CD14-positive monocyte (primary cell): ENCODE data around the gene ACVR1B. TPM values are rescaled to one million over a fixed set of nuclear protein-coding genes. Genes with fewer than 3 reads are reported as not detected.

Experiments used
- DNase-seq, 3 donors: peaks; one replicate each; pipeline ENCODE4 v3.0.0-alpha.2; 2011 to 2022
- H2AFZ ChIP-seq: 2 replicates; pipeline ENCODE4 v1.6.0; 2012; ENCODE audit warnings: mild to moderate bottlenecking, low read depth, low read length, inconsistent platforms; ENCODE audit not compliant: insufficient read depth, poor library complexity, severe bottlenecking
- H3K27ac ChIP-seq, 2 donors: 1 replicate in 1 of 2; 2 replicates in 1 of 2; pipeline ENCODE4 v1.5.1; 2012 to 2013; ENCODE audit warnings: low read length in 2 of 2, control low read depth in 1 of 2, inconsistent platforms in 1 of 2, low read depth in 1 of 2, mild to moderate bottlenecking in 1 of 2
- H3K27me3 ChIP-seq, 2 donors: one replicate each; pipeline versions ENCODE4 v1.6.0 to v1.6.1; 2011 to 2013; ENCODE audit warnings: low read length in 2 of 2; ENCODE audit not compliant: control insufficient read depth in 2 of 2, insufficient read depth in 2 of 2
- H3K36me3 ChIP-seq, 2 donors: replicated peaks in 1 of 2; 1 replicate in 1 of 2; 2 replicates in 1 of 2; pipeline versions ENCODE4 v1.5.1 to v1.6.1; 2012 to 2013; ENCODE audit warnings: low read length in 2 of 2, control low read depth in 1 of 2, inconsistent platforms in 1 of 2, mild to moderate bottlenecking in 1 of 2; ENCODE audit not compliant: insufficient read depth in 2 of 2, control insufficient read depth in 1 of 2
- H3K4me1 ChIP-seq, 2 donors: 1 replicate in 1 of 2; 2 replicates in 1 of 2; pipeline versions ENCODE4 v1.5.1 to v1.6.1; 2012 to 2013; ENCODE audit warnings: low read length in 2 of 2, control low read depth in 1 of 2, inconsistent platforms in 1 of 2, mild to moderate bottlenecking in 1 of 2, moderate library complexity in 1 of 2; ENCODE audit not compliant: insufficient read depth in 2 of 2, control insufficient read depth in 1 of 2
- H3K4me2 ChIP-seq: replicated peaks from 2 replicates; pipeline ENCODE3; 2012; ENCODE audit warnings: low read length, moderate library complexity, mild to moderate bottlenecking; ENCODE audit not compliant: poor library complexity, severe bottlenecking; ENCODE audit errors: extremely low read depth
- H3K4me3 ChIP-seq, 3 experiments: fragments of 200-600 bp in 1 of 3; sonication (generic) in 1 of 3; replicated peaks in 1 of 3; 1 replicate in 2 of 3; 2 replicates in 1 of 3; pipeline ENCODE4 v1.5.1; 2011 to 2013; ENCODE audit warnings: low read length in 3 of 3, mild to moderate bottlenecking in 3 of 3, control low read depth in 2 of 3, low read depth in 2 of 3, inconsistent platforms in 1 of 3, moderate library complexity in 1 of 3
- H3K79me2 ChIP-seq: 2 replicates; pipeline ENCODE4 v1.6.0; 2012; ENCODE audit warnings: mild to moderate bottlenecking, control low read depth, inconsistent platforms, low read length, moderate library complexity; ENCODE audit not compliant: insufficient read depth
- H3K9ac ChIP-seq: 2 replicates; pipeline ENCODE4 v1.6.0; 2017; ENCODE audit warnings: low read length, mild to moderate bottlenecking; ENCODE audit not compliant: insufficient read depth, poor library complexity, severe bottlenecking
- H3K9me3 ChIP-seq, 2 donors: replicated peaks in 1 of 2; 1 replicate in 1 of 2; 2 replicates in 1 of 2; pipeline versions ENCODE4 v1.5.1 to v1.6.1; 2012 to 2013; ENCODE audit warnings: low read length in 2 of 2, control low read depth in 1 of 2; ENCODE audit not compliant: control insufficient read depth in 1 of 2, insufficient read depth in 1 of 2
- H4K20me1 ChIP-seq: 2 replicates; pipeline ENCODE4 v1.6.0; 2012; ENCODE audit warnings: mild to moderate bottlenecking, low read length, control low read depth, moderate library complexity; ENCODE audit not compliant: insufficient read depth
- H3K27ac Mint-ChIP-seq, 7 donors: one replicate each; pipeline ENCODE4 v1.8.0; 2020; ENCODE audit warnings: mild to moderate bottlenecking in 7 of 7, mixed read lengths in 7 of 7, moderate library complexity in 6 of 7, inconsistent platforms in 2 of 7
- H3K27me3 Mint-ChIP-seq, 3 donors: one replicate each; pipeline ENCODE4 v1.8.0; 2021 to 2022; ENCODE audit warnings: low read depth in 3 of 3, mild to moderate bottlenecking in 3 of 3, mixed read lengths in 3 of 3, moderate library complexity in 3 of 3, inconsistent platforms in 1 of 3
- H3K36me3 Mint-ChIP-seq, 2 donors: one replicate each; pipeline ENCODE4 v1.8.0; 2020; ENCODE audit warnings: mixed read lengths in 2 of 2, inconsistent platforms in 1 of 2, mild to moderate bottlenecking in 1 of 2
- H3K4me1 Mint-ChIP-seq: one replicate; pipeline ENCODE4 v1.8.0; 2020; ENCODE audit warnings: mild to moderate bottlenecking, mixed read lengths
- H3K4me3 Mint-ChIP-seq, 2 donors: one replicate each; pipeline ENCODE4 v1.8.0; 2020; ENCODE audit warnings: mild to moderate bottlenecking in 2 of 2, mixed read lengths in 2 of 2, moderate library complexity in 1 of 2
- H3K9me3 Mint-ChIP-seq, 7 donors: one replicate each; pipeline ENCODE4 v1.8.0; 2020 to 2022; ENCODE audit warnings: mixed read lengths in 7 of 7, mild to moderate bottlenecking in 6 of 7, moderate library complexity in 6 of 7, inconsistent platforms in 2 of 7
- WGBS: methylation state at CpG from one replicate; pipeline ENCODE4 v1.1.5; 2013; ENCODE audit warnings: missing lambda C conversion rate; ENCODE audit not compliant: insufficient coverage; 5-methylcytosine and 5-hydroxymethylcytosine counted together
- intact Hi-C, 2 donors: fragments of 100-400 bp; cut with micrococcal nuclease; formaldehyde crosslinking; loops; one replicate each; pipeline versions ENCODE4 v1.15.0 to v1.15.1; 2023
- polyA plus RNA-seq, 3 donors: library from polyadenylated mRNA; depleted of rRNA in 1 of 3; unstranded in 2 of 3; stranded (reverse) in 1 of 3; fragments of 300-500 nt in 2 of 3; fragments of >200 nt in 1 of 3; fragmentation: Illumina TruSeq in 2 of 3; gene quantifications; 1 replicate in 2 of 3; 2 replicates in 1 of 3; pipeline ENCODE4 v1.2.3, GENCODE V29; 2012 to 2021
- TF ChIP-seq, protein P1 (sequence below): fragments of 200-600 bp; IDR thresholded peaks from one replicate; pipeline ENCODE4 v1.8.0; 2022; ENCODE audit warnings: antibody characterized with exemption, mild to moderate bottlenecking

The ACVR1B gene
- polyA plus RNA-seq, 3 donors, result 1.8 to 18.5 (median 3.9) TPM

DNA sequence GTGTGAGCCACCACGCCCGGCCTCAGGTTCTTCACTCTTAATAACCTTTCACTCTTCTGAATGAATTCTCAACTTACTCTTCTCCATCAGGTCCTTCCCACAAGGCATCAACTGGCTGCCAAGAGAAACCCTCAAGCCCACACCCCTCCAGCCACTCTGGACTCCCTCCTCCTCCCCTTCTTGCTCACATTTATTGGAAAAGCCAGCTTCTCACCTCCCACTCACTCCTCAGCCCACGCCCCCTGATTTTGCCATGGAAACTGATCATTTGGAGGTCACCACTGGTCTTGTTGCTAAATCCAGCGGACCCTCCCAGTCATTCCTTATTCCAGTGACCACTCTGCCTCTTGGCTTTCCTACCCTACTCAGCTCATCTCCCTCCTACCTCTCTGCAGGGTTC is 17.4 kb upstream of the ACVR1B start:
- DNase-seq, result no peak
- Mint-ChIP-seq H3K4me3 (no peak overlapping the region), H3K27ac (no peak overlapping the region), H3K9me3 (no peaks in the 10 kb centered on the region), H3K4me1 (no peaks in the 10 kb centered on the region), H3K36me3 (no peaks in the 10 kb centered on the region), H3K27me3 (peaks cover 2 to 3% (median 3%) of the 10 kb centered on the region in 3 donors)
- WGBS, result 96% methylated on average over 4 of the region's 4 CpGs
- Histone ChIP-seq H3K27me3 (no peaks in the 10 kb centered on the region), H2AFZ (no peak overlapping the region), H3K79me2 (no peaks in the 10 kb centered on the region), H3K4me2 (no peak overlapping the region), H3K9ac (no peak overlapping the region), H3K36me3 (no peaks in the 10 kb centered on the region), H4K20me1 (no peaks in the 10 kb centered on the region), H3K4me3 (no peak overlapping the region), H3K9me3 (no peaks in the 10 kb centered on the region), H3K27ac (no peak overlapping the region), H3K4me1 (no peaks in the 10 kb centered on the region)
- intact Hi-C loops, result no loop called here
- TF ChIP-seq, protein P1, sequence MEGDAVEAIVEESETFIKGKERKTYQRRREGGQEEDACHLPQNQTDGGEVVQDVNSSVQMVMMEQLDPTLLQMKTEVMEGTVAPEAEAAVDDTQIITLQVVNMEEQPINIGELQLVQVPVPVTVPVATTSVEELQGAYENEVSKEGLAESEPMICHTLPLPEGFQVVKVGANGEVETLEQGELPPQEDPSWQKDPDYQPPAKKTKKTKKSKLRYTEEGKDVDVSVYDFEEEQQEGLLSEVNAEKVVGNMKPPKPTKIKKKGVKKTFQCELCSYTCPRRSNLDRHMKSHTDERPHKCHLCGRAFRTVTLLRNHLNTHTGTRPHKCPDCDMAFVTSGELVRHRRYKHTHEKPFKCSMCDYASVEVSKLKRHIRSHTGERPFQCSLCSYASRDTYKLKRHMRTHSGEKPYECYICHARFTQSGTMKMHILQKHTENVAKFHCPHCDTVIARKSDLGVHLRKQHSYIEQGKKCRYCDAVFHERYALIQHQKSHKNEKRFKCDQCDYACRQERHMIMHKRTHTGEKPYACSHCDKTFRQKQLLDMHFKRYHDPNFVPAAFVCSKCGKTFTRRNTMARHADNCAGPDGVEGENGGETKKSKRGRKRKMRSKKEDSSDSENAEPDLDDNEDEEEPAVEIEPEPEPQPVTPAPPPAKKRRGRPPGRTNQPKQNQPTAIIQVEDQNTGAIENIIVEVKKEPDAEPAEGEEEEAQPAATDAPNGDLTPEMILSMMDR, result no peak

DNA sequence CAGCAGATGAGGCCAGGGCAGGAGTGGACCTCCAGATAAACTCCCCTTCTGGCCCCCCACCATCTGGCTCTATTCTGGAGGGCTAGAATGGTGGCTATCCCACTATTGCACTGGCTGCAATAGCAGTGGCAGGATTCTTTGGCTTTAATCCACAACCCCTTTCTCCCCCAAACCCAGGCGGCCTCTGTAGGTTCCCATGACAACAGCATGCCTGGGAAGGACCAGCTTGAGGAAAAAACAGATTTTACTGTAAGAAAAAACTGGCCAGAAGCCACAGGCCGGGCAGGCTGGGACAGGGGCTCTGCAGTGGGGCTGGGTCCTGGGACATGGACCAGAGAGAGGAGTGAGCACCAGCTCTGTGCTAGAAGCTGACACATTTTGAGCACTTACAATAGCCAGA is 13.6 kb upstream of the ACVR1B start:
- Histone ChIP-seq H4K20me1 (no peaks in the 10 kb centered on the region), H3K4me1 (no peaks in the 10 kb centered on the region), H3K79me2 (no peaks in the 10 kb centered on the region), H3K27ac (no peak overlapping the region), H3K4me3 (no peak overlapping the region), H3K36me3 (no peaks in the 10 kb centered on the region), H3K4me2 (no peak overlapping the region), H2AFZ (no peak overlapping the region), H3K9ac (no peak overlapping the region), H3K27me3 (no peaks in the 10 kb centered on the region), H3K9me3 (no peaks in the 10 kb centered on the region)
- Mint-ChIP-seq H3K27ac (no peak overlapping the region), H3K36me3 (no peaks in the 10 kb centered on the region), H3K9me3 (no peaks in the 10 kb centered on the region), H3K4me3 (no peak overlapping the region), H3K4me1 (peaks cover 4% of the 10 kb centered on the region), H3K27me3 (peaks cover 3 to 8% (median 7%) of the 10 kb centered on the region in 3 donors)
- TF ChIP-seq, protein P1, result no peak
- 60% methylated on average over 1 of the region's 2 CpGs for WGBS
- no peak for DNase-seq
- intact Hi-C loops, result no loop called here
